Astrocyte (in vitro differentiated cells and primary cell): ENCODE measurements around the gene CARD11. TPM values are rescaled to one million over a fixed set of nuclear protein-coding genes. Genes with fewer than 3 reads are reported as not detected.

Experiments
- total RNA-seq: library from RNA; stranded (reverse); gene quantifications from 2 replicates; pipeline ENCODE4 v1.2.1, GENCODE V29; 2021

Gene CARD11
- total RNA-seq, 1 donor from 2014 or later: 9.5 TPM

Other genes with a start within 250 kb of the CARD11 start
- gene GNA12, start 199.6 kb downstream of the CARD11 start, total RNA-seq: 67.2 and 72.7 TPM in 2 replicates